GM12878 (cell line): Measurements from ENCODE around the gene RCAN2.

Experiments used
- CREB1 ChIP-seq: IDR thresholded peaks from 2 replicates; pipeline ENCODE4 v1.6.1; 2012; ENCODE audit warnings: low read depth, mild to moderate bottlenecking, inconsistent platforms
- CREM ChIP-seq: IDR thresholded peaks from 2 replicates; pipeline ENCODE4 v1.6.1; 2014; ENCODE audit warnings: antibody characterized with exemption, low read depth
- FOS ChIP-seq: IDR thresholded peaks from 3 replicates; pipeline ENCODE4 v1.6.1; 2011; ENCODE audit warnings: borderline replicate concordance; ENCODE audit not compliant: insufficient read length; ENCODE audit errors: extremely low read depth
- FOXM1 ChIP-seq: IDR thresholded peaks from 2 replicates; pipeline ENCODE4 v1.6.1; 2012; ENCODE audit warnings: low read depth, mild to moderate bottlenecking, inconsistent platforms, low read length, moderate library complexity
- NFYB ChIP-seq: IDR thresholded peaks from 2 replicates; pipeline ENCODE4 v1.6.1; 2011; ENCODE audit warnings: low read depth, mild to moderate bottlenecking, low read length, improper control_type of control experiment, moderate library complexity; ENCODE audit not compliant: insufficient read depth
- POLR2A ChIP-seq: IDR thresholded peaks from 2 replicates; pipeline ENCODE4 v1.6.1; 2011; ENCODE audit warnings: low read depth, mild to moderate bottlenecking, low read length
- SIN3A ChIP-seq: IDR thresholded peaks from 2 replicates; pipeline ENCODE4 v1.6.1; 2012; ENCODE audit warnings: low read depth, low read length, improper control_type of control experiment
- SKIL ChIP-seq: fragments of 450-650 bp; IDR thresholded peaks from 2 replicates; pipeline ENCODE4 v1.6.1; 2017; ENCODE audit warnings: mild to moderate bottlenecking, low read depth, inconsistent platforms; ENCODE audit not compliant: poor library complexity, severe bottlenecking
- SRF ChIP-seq, 2 experiments: IDR thresholded peaks; 2 replicates each; pipeline ENCODE4 v1.6.1; 2011; ENCODE audit warnings: low read depth in 2 of 2, low read length in 2 of 2, mild to moderate bottlenecking in 1 of 2, moderate library complexity in 1 of 2
- TF ChIP-seq, protein P1 (sequence below), 3 experiments: IDR thresholded peaks in 2 of 3; conservative IDR thresholded peaks in 1 of 3; 2 replicates each; pipeline ENCODE4 v1.5.1; 2011; ENCODE audit warnings: low read depth in 3 of 3, low read length in 3 of 3, mild to moderate bottlenecking in 3 of 3, control low read depth in 2 of 3, moderate library complexity in 2 of 3, inconsistent platforms in 1 of 3, mixed read lengths in 1 of 3; ENCODE audit not compliant: control insufficient read depth in 2 of 3, insufficient read depth in 1 of 3; ENCODE audit errors: extremely low read depth in 1 of 3

GRCh38 chr6:46513533-46513932, 22.3 kb upstream of the RCAN2 start:
- TF ChIP-seq, protein P1, sequence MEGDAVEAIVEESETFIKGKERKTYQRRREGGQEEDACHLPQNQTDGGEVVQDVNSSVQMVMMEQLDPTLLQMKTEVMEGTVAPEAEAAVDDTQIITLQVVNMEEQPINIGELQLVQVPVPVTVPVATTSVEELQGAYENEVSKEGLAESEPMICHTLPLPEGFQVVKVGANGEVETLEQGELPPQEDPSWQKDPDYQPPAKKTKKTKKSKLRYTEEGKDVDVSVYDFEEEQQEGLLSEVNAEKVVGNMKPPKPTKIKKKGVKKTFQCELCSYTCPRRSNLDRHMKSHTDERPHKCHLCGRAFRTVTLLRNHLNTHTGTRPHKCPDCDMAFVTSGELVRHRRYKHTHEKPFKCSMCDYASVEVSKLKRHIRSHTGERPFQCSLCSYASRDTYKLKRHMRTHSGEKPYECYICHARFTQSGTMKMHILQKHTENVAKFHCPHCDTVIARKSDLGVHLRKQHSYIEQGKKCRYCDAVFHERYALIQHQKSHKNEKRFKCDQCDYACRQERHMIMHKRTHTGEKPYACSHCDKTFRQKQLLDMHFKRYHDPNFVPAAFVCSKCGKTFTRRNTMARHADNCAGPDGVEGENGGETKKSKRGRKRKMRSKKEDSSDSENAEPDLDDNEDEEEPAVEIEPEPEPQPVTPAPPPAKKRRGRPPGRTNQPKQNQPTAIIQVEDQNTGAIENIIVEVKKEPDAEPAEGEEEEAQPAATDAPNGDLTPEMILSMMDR (IDR thresholded peaks at IDR 0.05 in 2 of 3, conservative IDR thresholded peaks at IDR 0.05 in 1 of 3; ENCODE audit: control insufficient read depth in 2 of 3, extremely low read depth in 1 of 3, insufficient read depth in 1 of 3, low read depth in 3 of 3, low read length in 3 of 3) = no peak
- TF ChIP-seq SKIL (no peak), NFYB (no peak), SRF (IDR thresholded peaks at IDR 0.05; ENCODE audit: low read depth in 2 of 2, low read length in 2 of 2) (no peak), FOXM1 (no peak), FOS (no peak), POLR2A (no peak), CREB1 (no peak), CREM (no peak), SIN3A (no peak)
